Measurements from ENCODE around the gene AOX1. TPM values are rescaled to one million over a fixed set of nuclear protein-coding genes. Genes with fewer than 3 reads are reported as not detected.
"Not testable (repeated sequence)": the region's sequence is repeated elsewhere in the genome, so short reads cannot be mapped to it uniquely, and the experiment has no call there.

Gene AOX1
- total and polyA plus RNA-seq, 5 donors from 2014 or later = not detected

GRCh38 chr2:200648518-200649281 is 62.9 kb downstream of the AOX1 start:
- H3K4me3 ChIP-seq (ENCODE audit: low read depth, low read length); H3K4me3 Mint-ChIP-seq; H3K27me3 ChIP-seq (ENCODE audit: control insufficient read depth, insufficient read depth, low read length); H3K27ac Mint-ChIP-seq; H3K9me3 ChIP-seq (ENCODE audit: control insufficient read depth in 2 of 2, low read length in 2 of 2); H3K4me1 ChIP-seq (ENCODE audit: control insufficient read depth, insufficient read depth, low read length, poor library complexity, severe bottlenecking); H3K36me3 Mint-ChIP-seq; DNase-seq; ATAC-seq (ENCODE audit: low read depth in 2 of 2); H3K36me3 ChIP-seq (ENCODE audit: control insufficient read depth, insufficient read depth, low read length); H3K4me1 Mint-ChIP-seq; H3K27ac ChIP-seq (ENCODE audit: insufficient read depth, low read length, poor library complexity, severe bottlenecking); H3K9me3 Mint-ChIP-seq: not testable (repeated sequence)
- H3K27me3 Mint-ChIP-seq = peaks cover 40% of the 10 kb centered on the region

GRCh38 chr2:200649724-200650123 is 63.9 kb downstream of the AOX1 start:
- Histone ChIP-seq H3K4me3 (ENCODE audit: low read depth, low read length) (no peak overlapping the region), H3K9me3 (ENCODE audit: control insufficient read depth in 2 of 2, low read length in 2 of 2) (no peaks in the 10 kb centered on the region), H3K36me3 (ENCODE audit: control insufficient read depth, insufficient read depth, low read length) (no peaks in the 10 kb centered on the region), H3K4me1 (ENCODE audit: control insufficient read depth, insufficient read depth, low read length, poor library complexity, severe bottlenecking) (no peaks in the 10 kb centered on the region), H3K27me3 (ENCODE audit: control insufficient read depth, insufficient read depth, low read length) (peaks cover 6% of the 10 kb centered on the region), H3K27ac (ENCODE audit: insufficient read depth, low read length, poor library complexity, severe bottlenecking) (no peak overlapping the region)
- H3K27ac Mint-ChIP-seq = no peak overlapping the region
- H3K4me3 Mint-ChIP-seq = no peak overlapping the region
- H3K36me3 Mint-ChIP-seq = no peaks in the 10 kb centered on the region
- no peak for ATAC-seq (ENCODE audit: low read depth in 2 of 2)
- H3K27me3 Mint-ChIP-seq = peaks cover 43% of the 10 kb centered on the region
- H3K9me3 Mint-ChIP-seq = peaks cover 0 to 4% (median 0%) of the 10 kb centered on the region in 7 donors
- H3K4me1 Mint-ChIP-seq = no peaks in the 10 kb centered on the region
- no peak for DNase-seq

GRCh38 chr2:200650195-200650594 is 64.4 kb downstream of the AOX1 start:
- no peaks in the 10 kb centered on the region for H3K9me3 ChIP-seq (ENCODE audit: control insufficient read depth in 2 of 2, low read length in 2 of 2)
- Mint-ChIP-seq H3K27me3 (peaks cover 40% of the 10 kb centered on the region), H3K4me3 (no peak overlapping the region), H3K36me3 (no peaks in the 10 kb centered on the region), H3K27ac (no peak overlapping the region), H3K9me3 (peaks cover 0 to 4% (median 0%) of the 10 kb centered on the region in 7 donors), H3K4me1 (no peaks in the 10 kb centered on the region)
- ATAC-seq (ENCODE audit: low read depth in 2 of 2) (no peak), DNase-seq (no peak)
- H3K27me3 ChIP-seq (ENCODE audit: control insufficient read depth, insufficient read depth, low read length) = peaks cover 6% of the 10 kb centered on the region
- no peaks in the 10 kb centered on the region for H3K36me3 ChIP-seq (ENCODE audit: control insufficient read depth, insufficient read depth, low read length)
- H3K4me3 ChIP-seq (ENCODE audit: low read depth, low read length) = no peak overlapping the region
- H3K27ac ChIP-seq (ENCODE audit: insufficient read depth, low read length, poor library complexity, severe bottlenecking) = no peak overlapping the region
- no peaks in the 10 kb centered on the region for H3K4me1 ChIP-seq (ENCODE audit: control insufficient read depth, insufficient read depth, low read length, poor library complexity, severe bottlenecking)

- Histone ChIP-seq H3K36me3 (ENCODE audit: control insufficient read depth, insufficient read depth, low read length) (no peaks in the 10 kb centered on the region), H3K27me3 (ENCODE audit: control insufficient read depth, insufficient read depth, low read length) (peaks cover 6% of the 10 kb centered on the region), H3K9me3 (ENCODE audit: control insufficient read depth in 2 of 2, low read length in 2 of 2) (no peaks in the 10 kb centered on the region), H3K4me3 (ENCODE audit: low read depth, low read length) (no peak overlapping the region), H3K27ac (ENCODE audit: insufficient read depth, low read length, poor library complexity, severe bottlenecking) (no peak overlapping the region), H3K4me1 (ENCODE audit: control insufficient read depth, insufficient read depth, low read length, poor library complexity, severe bottlenecking) (no peaks in the 10 kb centered on the region)
- no peaks in the 10 kb centered on the region for H3K36me3 Mint-ChIP-seq
- ATAC-seq (ENCODE audit: low read depth in 2 of 2) = no peak
- no peak overlapping the region for H3K4me3 Mint-ChIP-seq
- no peaks in the 10 kb centered on the region for H3K4me1 Mint-ChIP-seq
- H3K9me3 Mint-ChIP-seq = peaks cover 0 to 4% (median 0%) of the 10 kb centered on the region in 7 donors
- peaks cover 37% of the 10 kb centered on the region for H3K27me3 Mint-ChIP-seq
- DNase-seq = no peak
- H3K27ac Mint-ChIP-seq = no peak overlapping the region
These were observed 66.3 kb downstream of the AOX1 start for GRCh38 chr2:200652158-200652557.

- Histone ChIP-seq H3K4me3 (ENCODE audit: low read depth, low read length) (no peak overlapping the region), H3K27ac (ENCODE audit: insufficient read depth, low read length, poor library complexity, severe bottlenecking) (no peak overlapping the region), H3K9me3 (ENCODE audit: control insufficient read depth in 2 of 2, low read length in 2 of 2) (no peaks in the 10 kb centered on the region), H3K4me1 (ENCODE audit: control insufficient read depth, insufficient read depth, low read length, poor library complexity, severe bottlenecking) (no peaks in the 10 kb centered on the region), H3K27me3 (ENCODE audit: control insufficient read depth, insufficient read depth, low read length) (peaks cover 6% of the 10 kb centered on the region), H3K36me3 (ENCODE audit: control insufficient read depth, insufficient read depth, low read length) (no peaks in the 10 kb centered on the region)
- no peak overlapping the region for H3K4me3 Mint-ChIP-seq
- ATAC-seq (ENCODE audit: low read depth in 2 of 2) (no peak), DNase-seq (no peak)
- H3K36me3 Mint-ChIP-seq = no peaks in the 10 kb centered on the region
- H3K9me3 Mint-ChIP-seq = peaks cover 0 to 4% (median 0%) of the 10 kb centered on the region in 7 donors
- no peaks in the 10 kb centered on the region for H3K4me1 Mint-ChIP-seq
- no peak overlapping the region for H3K27ac Mint-ChIP-seq
- H3K27me3 Mint-ChIP-seq = peaks cover 32% of the 10 kb centered on the region
These were observed 67.2 kb downstream of the AOX1 start for GRCh38 chr2:200653021-200653420.

GRCh38 chr2:200654823-200655222 is 69.0 kb downstream of the AOX1 start:
- no peak for ATAC-seq (ENCODE audit: low read depth in 2 of 2)
- H3K9me3 ChIP-seq (ENCODE audit: control insufficient read depth in 2 of 2, low read length in 2 of 2) = no peaks in the 10 kb centered on the region
- H3K4me1 Mint-ChIP-seq = no peaks in the 10 kb centered on the region

GRCh38 chr2:200655918-200656580 is 70.2 kb downstream of the AOX1 start:
- Mint-ChIP-seq H3K36me3 (no peaks in the 10 kb centered on the region), H3K27ac (no peak overlapping the region), H3K4me1 (no peaks in the 10 kb centered on the region), H3K9me3 (peaks cover 0 to 1% (median 0%) of the 10 kb centered on the region in 7 donors), H3K4me3 (no peak overlapping the region), H3K27me3 (peaks cover 30% of the 10 kb centered on the region)
- Histone ChIP-seq H3K27me3 (ENCODE audit: control insufficient read depth, insufficient read depth, low read length) (peaks cover 4% of the 10 kb centered on the region), H3K9me3 (ENCODE audit: control insufficient read depth in 2 of 2, low read length in 2 of 2) (no peaks in the 10 kb centered on the region), H3K4me1 (ENCODE audit: control insufficient read depth, insufficient read depth, low read length, poor library complexity, severe bottlenecking) (no peaks in the 10 kb centered on the region), H3K36me3 (ENCODE audit: control insufficient read depth, insufficient read depth, low read length) (no peaks in the 10 kb centered on the region), H3K27ac (ENCODE audit: insufficient read depth, low read length, poor library complexity, severe bottlenecking) (no peak overlapping the region), H3K4me3 (ENCODE audit: low read depth, low read length) (no peak overlapping the region)
- ATAC-seq (ENCODE audit: low read depth in 2 of 2) = no peak
- DNase-seq = no peak

More at GRCh38 chr2:200654823-200655222, 69.0 kb downstream of the AOX1 start:
- Mint-ChIP-seq H3K36me3 (no peaks in the 10 kb centered on the region), H3K9me3 (peaks cover 0 to 1% (median 0%) of the 10 kb centered on the region in 7 donors), H3K27ac (no peak overlapping the region), H3K27me3 (peaks cover 34% of the 10 kb centered on the region), H3K4me3 (no peak overlapping the region)
- H3K27ac ChIP-seq (ENCODE audit: insufficient read depth, low read length, poor library complexity, severe bottlenecking) = no peak overlapping the region
- H3K36me3 ChIP-seq (ENCODE audit: control insufficient read depth, insufficient read depth, low read length) = no peaks in the 10 kb centered on the region
- peaks cover 4% of the 10 kb centered on the region for H3K27me3 ChIP-seq (ENCODE audit: control insufficient read depth, insufficient read depth, low read length)
- H3K4me1 ChIP-seq (ENCODE audit: control insufficient read depth, insufficient read depth, low read length, poor library complexity, severe bottlenecking) = no peaks in the 10 kb centered on the region
- H3K4me3 ChIP-seq (ENCODE audit: low read depth, low read length) = no peak overlapping the region
- no peak for DNase-seq

All from CD4-positive, CD25-positive, alpha-beta regulatory T cell (primary cell).